Posterior vena cava (tissue), 2 donors: ENCODE data around the gene EDC4. TPM values are rescaled to one million over a fixed set of nuclear protein-coding genes. Genes with fewer than 3 reads are reported as not detected.
"Not testable (repeated sequence)": the region's sequence is repeated elsewhere in the genome, so short reads cannot be mapped to it uniquely, and the experiment has no call there.

Source experiments
- DNase-seq: peaks from one replicate; pipeline ENCODE4 v3.0.0-alpha.2; 2020; ENCODE audit warnings: low spot score
- intact Hi-C, 2 donors: fragments of 100-400 bp; cut with DNase I; formaldehyde crosslinking; loops; one replicate each; pipeline versions ENCODE4 v1.14.1 to v1.14.2; 2022 to 2023
- long read RNA-seq, 2 donors: library from polyadenylated mRNA; unstranded; transcript quantifications; one replicate each; pipeline ENCODE4 v2.0.0, GENCODE V29; 2020 to 2021
- total RNA-seq, 2 donors: library from RNA; stranded (reverse); fragmentation: NEBNext Ultra II Directional; extraction: Animal tissue kit (Norgen Biotek cat#: 25700); gene quantifications; one replicate each; pipeline ENCODE4 v1.2.1, GENCODE V29; 2021
- donor health status: DM: yes; HTN: yes; CAD: no.
- donor health status: DM: yes; HTN: yes; CAD: no.

Gene EDC4, protein sequence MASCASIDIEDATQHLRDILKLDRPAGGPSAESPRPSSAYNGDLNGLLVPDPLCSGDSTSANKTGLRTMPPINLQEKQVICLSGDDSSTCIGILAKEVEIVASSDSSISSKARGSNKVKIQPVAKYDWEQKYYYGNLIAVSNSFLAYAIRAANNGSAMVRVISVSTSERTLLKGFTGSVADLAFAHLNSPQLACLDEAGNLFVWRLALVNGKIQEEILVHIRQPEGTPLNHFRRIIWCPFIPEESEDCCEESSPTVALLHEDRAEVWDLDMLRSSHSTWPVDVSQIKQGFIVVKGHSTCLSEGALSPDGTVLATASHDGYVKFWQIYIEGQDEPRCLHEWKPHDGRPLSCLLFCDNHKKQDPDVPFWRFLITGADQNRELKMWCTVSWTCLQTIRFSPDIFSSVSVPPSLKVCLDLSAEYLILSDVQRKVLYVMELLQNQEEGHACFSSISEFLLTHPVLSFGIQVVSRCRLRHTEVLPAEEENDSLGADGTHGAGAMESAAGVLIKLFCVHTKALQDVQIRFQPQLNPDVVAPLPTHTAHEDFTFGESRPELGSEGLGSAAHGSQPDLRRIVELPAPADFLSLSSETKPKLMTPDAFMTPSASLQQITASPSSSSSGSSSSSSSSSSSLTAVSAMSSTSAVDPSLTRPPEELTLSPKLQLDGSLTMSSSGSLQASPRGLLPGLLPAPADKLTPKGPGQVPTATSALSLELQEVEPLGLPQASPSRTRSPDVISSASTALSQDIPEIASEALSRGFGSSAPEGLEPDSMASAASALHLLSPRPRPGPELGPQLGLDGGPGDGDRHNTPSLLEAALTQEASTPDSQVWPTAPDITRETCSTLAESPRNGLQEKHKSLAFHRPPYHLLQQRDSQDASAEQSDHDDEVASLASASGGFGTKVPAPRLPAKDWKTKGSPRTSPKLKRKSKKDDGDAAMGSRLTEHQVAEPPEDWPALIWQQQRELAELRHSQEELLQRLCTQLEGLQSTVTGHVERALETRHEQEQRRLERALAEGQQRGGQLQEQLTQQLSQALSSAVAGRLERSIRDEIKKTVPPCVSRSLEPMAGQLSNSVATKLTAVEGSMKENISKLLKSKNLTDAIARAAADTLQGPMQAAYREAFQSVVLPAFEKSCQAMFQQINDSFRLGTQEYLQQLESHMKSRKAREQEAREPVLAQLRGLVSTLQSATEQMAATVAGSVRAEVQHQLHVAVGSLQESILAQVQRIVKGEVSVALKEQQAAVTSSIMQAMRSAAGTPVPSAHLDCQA (N-terminal part only)
- 10 to 100 TPM; 37.4 to 43.1 TPM for total RNA-seq
- long read RNA-seq, donor 1, full-length matches to known transcripts: 3 of 11 reads
- long read RNA-seq, donor 1, partial matches to known transcripts: 6 of 11 reads
- long read RNA-seq, donor 1, other reads (novel, unspliced or antisense): 2 of 11 reads
- long read RNA-seq, donor 2, full-length matches to known transcripts: 1 of 35 reads
- long read RNA-seq, donor 2, partial matches to known transcripts: 29 of 35 reads
- long read RNA-seq, donor 2, other reads (novel, unspliced or antisense): 5 of 35 reads

DNA sequence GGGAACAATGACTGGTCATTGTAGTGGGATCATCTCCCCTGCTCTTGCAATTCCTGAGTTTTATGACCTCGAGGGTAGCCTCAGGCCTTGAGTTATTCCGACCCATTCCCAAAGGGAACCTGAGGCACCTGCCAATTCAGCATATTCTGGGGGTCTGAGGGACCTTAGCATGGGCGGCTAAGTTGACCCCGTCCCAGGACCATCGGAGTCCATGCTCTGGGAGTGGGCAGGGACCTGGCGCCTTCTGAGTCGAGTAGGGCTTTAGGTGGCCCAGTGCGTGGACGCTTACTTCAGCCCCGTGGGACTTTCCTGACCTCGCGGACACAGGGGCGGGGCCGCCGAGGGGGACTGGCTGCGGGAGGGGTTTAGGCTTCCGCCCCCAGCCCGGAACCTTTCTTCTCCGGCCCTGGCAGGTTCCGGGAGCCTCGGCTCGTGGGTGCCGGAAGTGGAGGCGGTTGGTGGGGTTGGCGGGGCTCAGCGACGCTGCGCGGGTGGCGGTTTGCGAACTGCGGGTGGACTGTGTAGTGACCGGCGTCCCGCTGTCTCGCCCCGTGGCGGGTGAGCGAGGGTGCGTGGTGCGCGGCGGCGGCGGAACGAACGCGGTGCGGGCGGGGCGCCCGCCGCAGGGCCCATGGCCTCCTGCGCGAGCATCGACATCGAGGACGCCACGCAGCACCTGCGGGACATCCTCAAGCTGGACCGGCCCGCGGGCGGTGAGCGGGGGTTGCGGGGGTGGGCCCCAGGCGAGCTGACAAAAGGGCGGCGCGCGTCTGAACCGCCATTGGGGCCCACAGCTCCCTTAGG lies at the start of gene EDC4:
Gene EDC4, plus strand, starts transcription at position 422 of the 804 bp plus-strand sequence. Its CDS starts 210 bp downstream, at position 632.
- intact Hi-C loops: loop anchor here in 1 of 2 donors (10.0 kb wide), 1 partner anchor 58 kb away; no protein-coding TSS in a partner anchor
- peak; percentile 96 for DNase-seq

DNA sequence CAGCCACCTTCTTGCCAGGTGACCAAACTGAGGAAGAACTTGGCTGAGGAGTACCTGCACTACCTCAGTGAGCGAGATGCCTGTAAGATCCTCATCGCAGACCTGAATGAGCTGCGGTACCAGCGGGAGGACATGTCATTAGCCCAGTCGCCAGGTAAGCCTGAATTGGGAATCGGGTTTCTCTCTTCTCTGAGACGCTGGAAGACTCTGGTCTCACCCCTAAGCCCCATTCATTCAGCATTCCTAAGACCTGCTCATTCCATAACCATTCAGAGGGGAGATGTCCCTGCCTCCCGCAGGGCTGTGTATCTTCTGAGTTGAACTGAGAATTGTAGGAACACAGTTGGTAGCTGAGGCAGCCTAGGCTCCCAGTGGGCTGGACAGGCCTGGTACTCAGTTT lies 47.7 kb upstream of the EDC4 start:
- intact Hi-C loops: loop anchor here in 1 of 2 donors (5.0 to 10.0 kb wide), 2 partner anchors 102 to 220 kb away; no protein-coding TSS in a partner anchor
- no peak for DNase-seq

DNA sequence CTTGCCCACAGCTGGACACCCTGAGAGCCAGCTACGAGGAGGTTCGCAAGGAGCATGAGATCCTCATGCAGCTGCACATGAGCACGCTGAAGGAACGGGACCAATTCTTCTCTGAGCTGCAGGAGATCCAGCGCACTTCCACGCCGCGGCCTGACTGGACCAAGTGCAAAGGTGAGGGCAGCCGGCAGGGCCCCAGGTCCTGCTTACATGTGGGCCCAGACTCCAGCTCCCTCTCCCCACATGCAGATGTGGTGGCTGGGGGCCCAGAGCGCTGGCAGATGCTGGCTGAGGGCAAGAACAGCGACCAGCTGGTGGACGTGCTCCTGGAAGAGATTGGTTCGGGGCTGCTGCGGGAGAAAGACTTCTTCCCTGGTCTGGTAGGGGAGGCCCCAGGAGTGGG lies 46.9 kb upstream of the EDC4 start:
- DNase-seq: no peak
- intact Hi-C loops: loop anchor here in 1 of 2 donors (5.0 to 10.0 kb wide), 2 partner anchors 101 to 219 kb away; no protein-coding TSS in a partner anchor

DNA sequence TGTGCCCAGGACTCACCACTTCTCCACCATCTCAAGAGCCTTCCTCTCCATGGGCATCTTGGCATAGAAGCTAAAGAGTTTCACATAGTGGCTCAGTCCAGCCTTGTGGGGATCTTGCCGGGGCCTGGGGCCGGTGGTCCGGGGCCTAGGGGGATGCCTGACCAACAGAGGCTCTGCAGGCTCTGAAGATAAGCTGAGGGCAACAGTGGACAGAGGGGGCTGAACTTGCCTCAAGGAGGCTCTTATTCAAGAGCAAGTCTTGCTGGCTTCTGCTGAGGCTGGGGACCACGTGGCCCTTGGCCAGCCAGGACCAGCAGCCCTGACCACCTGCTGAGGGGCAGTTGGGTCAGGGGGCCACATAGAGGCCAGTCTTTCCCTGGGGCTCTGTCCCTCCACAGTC lies 44.2 kb upstream of the EDC4 start:
- intact Hi-C loops: loop anchor here in 1 of 2 donors (5.0 to 10.0 kb wide), 2 partner anchors 99 to 216 kb away; no protein-coding TSS in a partner anchor
- no peak for DNase-seq

DNA sequence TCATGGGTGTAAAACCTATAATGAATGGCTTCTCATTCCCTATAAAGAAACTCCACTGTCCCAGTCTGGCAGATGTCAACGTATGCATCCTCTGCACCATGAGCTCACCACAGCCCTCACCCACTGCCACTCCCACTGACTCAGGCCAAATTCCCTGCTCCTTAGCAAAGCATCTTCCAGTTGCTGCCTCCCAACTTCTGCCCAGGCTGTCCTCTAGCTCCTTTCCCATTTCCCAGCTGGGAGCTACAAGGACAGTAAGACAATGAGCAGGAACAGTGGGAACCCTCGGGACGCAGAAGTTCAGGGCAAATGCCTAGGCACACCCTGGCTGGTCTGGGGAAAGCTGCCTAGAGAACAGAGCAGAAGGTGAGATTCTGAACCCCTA lies 39.8 kb upstream of the EDC4 start:
- intact Hi-C loops: loop anchor here in 1 of 2 donors (5.0 kb wide), 1 partner anchor 94 kb away; no protein-coding TSS in a partner anchor

DNA sequence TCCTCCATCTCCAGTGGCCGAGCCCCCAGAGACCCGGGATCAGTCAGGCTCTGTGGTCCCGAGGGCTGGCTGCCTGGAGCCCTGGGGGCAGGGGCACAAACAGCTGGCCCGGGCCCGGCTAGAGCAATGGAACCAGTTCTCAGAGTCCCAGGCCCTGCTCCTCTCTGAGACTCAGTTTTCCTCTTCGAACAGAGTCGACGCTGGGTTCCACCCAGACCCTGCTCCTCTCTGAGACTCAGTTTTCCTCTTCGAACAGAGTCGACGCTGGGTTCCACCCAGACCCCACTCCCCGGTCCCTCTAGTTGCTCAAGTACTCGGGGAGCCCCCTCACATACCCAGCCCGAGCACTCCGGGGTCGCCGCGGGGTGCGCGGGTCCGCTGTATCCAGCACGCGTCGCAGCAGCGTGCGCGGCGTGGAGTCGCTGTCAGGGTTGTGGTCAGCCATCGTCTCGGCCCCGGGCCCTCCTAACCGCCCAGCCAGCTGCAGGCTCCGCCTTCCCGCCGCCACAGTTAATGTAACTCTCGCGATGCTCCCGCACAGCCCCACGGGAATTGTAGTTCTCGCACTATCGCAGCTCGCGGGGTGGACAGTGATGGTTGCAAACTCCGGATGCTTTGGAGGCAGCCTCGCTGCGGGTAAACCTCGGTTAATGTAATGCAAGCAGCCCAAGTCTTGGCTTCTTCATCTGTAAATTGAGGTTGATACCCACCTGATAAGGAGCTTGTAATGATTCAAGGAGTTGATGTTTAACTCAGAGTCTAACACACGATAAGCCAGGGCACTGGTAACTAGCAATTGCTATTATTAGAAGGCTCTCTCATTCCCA lies 39.2 kb upstream of the EDC4 start:
- DNase-seq: peak; percentile 98
- intact Hi-C loops: loop anchor here in 1 of 2 donors (5.0 kb wide), 1 partner anchor 94 kb away; no protein-coding TSS in a partner anchor

More for the DNA sequence above, 39.8 kb upstream of the EDC4 start:
- no peak for DNase-seq

DNA sequence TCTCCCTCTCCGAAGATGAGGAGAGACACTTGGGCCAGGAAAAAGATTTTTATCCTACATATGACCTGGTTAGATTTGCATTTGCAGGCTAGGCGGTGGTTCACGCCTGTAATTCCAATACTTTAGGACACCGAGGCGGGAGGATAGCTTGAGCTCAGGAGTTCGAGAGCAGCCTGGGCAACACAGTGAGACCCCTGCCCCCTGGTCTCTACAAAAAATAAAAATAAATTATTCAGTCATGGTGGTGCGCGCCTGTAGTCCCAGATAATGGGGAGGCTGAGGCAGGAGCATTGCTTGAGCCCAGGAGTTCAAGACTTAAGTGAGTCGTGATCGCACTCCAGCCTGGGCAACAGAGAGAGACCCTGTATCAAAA lies 38.6 kb upstream of the EDC4 start:
- intact Hi-C loops: loop anchor here in 1 of 2 donors (5.0 kb wide), 1 partner anchor 93 kb away; no protein-coding TSS in a partner anchor
- DNase-seq: no peak

DNA sequence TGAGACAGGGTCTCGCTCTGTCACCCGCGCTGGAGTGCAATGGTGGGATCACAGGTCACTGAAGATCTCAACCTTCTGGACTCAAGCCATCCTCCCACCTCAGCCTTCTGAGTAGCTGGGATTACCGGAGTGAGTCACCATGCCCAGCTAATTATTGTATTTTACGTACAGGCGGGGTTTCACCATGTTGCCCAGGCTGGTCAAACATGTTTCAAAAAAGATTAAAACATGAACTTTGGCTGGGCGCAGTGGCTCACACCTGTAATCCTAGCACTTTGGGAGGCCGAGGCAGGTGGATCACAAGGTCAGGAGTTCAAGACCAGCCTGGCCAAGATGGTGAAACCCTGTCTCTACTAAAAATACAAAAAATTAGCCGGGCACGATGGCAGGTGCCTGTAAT lies 35.7 kb upstream of the EDC4 start:
- DNase-seq, intact Hi-C loops: not testable (repeated sequence)

DNA sequence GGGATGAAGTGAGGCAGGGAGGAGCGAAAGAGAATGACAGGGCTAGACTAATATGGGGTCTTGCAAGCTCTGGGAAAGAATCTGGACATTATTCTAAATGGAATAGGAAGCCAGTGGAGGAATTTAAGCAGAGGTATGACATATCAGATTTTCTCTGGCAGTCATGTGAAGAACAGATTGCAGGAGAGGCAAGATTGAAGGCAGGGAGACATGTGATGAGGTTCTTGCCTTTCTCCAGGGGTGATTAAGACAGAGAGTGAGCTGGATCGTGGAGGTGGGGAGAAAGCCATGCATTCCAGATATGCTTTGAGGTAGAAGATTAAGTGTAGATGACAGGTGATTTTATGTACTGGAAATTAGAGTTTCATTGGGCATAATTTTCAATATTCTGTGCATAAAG lies 35.0 kb upstream of the EDC4 start:
- intact Hi-C loops: no loop called here
- DNase-seq: no peak

DNA sequence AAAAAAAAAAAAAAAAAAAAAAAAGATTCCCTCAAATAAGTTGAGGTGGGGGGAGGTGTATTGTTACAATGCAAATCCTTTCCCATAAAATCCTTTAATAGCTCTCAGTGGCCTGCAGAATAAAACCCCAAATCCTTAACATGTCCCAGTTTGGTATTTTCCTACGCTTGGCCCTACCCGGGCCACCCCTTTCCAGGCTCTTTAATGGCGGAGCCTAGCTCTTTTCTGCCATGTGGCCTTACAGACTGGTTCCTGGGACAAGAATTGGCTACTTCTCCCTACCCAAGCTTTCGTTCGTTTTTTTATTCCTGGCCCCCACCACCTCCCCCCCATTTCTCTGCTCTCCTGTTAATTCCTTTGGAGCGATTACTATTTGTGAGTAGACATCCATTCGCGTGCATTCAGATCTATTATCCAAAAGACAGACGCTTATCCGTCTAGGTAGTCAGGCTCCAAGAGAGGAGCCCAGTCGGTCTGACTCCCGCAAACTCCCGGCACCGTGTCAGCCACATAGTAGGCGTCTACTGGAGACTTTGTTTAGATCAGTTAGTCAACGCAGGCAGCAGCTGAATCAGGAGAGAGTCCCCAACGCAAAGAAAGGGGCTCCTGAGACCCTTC lies 31.5 kb upstream of the EDC4 start:
- DNase-seq: no peak
- intact Hi-C loops: no loop called here

DNA sequence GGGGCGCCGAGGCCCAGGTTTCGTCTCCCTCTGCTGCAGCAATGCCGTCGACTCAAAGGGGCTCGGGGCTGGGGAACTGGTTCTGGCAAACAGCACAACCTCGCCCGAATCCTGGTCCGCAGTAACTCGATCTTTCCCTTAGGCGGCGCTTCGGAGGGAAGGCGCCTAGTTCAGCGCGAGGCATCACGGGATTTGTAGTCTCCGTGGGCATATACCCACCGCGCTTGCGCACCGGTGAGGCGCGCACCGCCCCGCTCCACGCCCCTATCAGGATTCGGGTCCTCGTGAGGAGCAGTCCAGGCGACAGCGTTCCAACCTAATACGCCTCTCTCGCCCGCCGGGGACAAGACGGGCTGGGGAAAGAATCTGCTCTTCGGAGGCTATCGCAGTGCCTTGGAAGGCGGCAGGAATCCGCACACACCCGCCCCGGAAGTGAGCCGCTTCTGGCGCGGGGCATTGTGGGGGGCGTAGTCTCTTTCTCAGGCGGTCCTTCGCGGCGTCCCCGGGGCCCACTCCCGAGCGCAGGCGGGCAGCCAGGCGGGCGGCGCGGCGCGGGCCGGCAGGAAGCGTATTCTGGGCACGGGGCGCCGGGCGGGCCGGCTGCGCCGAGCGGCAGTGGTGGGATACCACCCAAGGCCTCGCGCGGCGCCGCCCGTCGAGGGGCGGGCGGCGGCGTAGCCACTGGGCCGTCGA lies 30.9 kb upstream of the EDC4 start, which contains the start of gene THAP11:
Gene THAP11, plus strand, starts transcription at position 505 of the 693 bp plus-strand sequence. CDS start 235 bp downstream, outside the sequence.
- intact Hi-C loops: no loop called here
- peak; percentile 98 for DNase-seq

DNA sequence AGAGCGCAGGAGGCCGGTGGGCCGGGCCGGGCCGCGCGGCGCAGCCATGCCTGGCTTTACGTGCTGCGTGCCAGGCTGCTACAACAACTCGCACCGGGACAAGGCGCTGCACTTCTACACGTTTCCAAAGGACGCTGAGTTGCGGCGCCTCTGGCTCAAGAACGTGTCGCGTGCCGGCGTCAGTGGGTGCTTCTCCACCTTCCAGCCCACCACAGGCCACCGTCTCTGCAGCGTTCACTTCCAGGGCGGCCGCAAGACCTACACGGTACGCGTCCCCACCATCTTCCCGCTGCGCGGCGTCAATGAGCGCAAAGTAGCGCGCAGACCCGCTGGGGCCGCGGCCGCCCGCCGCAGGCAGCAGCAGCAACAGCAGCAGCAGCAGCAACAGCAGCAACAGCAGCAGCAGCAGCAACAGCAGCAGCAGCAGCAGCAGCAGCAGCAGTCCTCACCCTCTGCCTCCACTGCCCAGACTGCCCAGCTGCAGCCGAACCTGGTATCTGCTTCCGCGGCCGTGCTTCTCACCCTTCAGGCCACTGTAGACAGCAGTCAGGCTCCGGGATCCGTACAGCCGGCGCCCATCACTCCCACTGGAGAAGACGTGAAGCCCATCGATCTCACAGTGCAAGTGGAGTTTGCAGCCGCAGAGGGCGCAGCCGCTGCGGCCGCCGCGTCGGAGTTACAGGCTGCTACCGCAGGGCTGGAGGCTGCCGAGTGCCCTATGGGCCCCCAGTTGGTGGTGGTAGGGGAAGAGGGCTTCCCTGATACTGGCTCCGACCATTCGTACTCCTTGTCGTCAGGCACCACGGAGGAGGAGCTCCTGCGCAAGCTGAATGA lies 30.1 kb upstream of the EDC4 start:
- DNase-seq: peak; percentile 90

DNA sequence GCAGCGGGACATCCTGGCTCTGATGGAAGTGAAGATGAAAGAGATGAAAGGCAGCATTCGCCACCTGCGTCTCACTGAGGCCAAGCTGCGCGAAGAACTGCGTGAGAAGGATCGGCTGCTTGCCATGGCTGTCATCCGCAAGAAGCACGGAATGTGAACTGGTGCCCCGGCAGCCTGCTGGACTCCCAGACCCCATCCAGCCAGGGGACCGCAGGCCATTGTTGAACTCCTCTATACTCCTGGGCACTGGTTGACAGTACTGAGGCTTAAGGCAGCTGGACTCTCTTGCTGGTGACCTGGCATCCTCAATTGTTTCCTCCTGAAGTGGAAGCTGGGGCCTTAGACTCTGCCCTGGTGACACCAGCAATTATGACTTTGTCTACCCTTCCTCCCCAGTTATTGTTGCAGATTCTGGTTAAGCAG lies 29.5 kb upstream of the EDC4 start:
- intact Hi-C loops: no loop called here
- DNase-seq: no peak

More for the DNA sequence above, 30.1 kb upstream of the EDC4 start:
- intact Hi-C loops: no loop called here

DNA sequence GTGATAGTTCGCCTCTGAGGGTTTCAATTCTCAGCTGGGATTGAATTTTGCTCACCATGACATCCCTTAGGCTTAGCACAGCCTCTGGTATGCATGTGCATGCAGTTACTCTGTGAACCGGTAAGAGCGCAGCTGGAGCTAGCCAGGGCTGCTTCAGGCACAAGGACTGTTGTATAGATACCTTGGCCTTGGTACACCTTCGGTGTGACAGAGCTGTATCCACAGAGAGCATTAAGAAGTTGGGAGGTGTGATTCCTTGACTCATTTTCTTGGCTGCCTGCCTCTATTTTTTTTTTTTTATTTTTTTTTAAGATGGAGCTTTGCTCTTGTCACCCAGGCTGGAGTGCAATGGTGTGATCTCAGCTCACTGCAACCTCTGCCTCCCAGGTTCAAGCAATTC lies 28.4 kb upstream of the EDC4 start:
- DNase-seq: no peak
- intact Hi-C loops: no loop called here
